ENCODE results near the gene HPSE2.

DNA sequence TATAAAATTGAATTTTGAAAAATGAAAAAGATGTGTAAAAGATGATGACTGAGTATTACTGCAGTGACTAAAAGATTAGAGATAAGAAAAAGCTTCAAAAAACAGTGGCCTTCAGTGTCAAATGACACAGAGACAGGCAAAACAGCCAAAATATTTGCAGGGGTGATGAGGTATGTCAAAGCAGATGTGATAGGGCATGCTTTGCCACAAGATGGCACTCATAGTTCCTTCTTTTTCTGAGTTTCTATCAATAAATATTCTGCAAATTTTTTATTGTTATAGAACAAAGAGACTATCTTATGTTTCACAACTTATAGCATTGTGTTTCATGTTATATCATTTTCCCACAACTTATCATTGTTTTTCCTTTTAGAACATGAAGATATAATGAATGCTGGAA lies 444.8 kb downstream of the HPSE2 start:
- TF ChIP-seq, protein P1, sequence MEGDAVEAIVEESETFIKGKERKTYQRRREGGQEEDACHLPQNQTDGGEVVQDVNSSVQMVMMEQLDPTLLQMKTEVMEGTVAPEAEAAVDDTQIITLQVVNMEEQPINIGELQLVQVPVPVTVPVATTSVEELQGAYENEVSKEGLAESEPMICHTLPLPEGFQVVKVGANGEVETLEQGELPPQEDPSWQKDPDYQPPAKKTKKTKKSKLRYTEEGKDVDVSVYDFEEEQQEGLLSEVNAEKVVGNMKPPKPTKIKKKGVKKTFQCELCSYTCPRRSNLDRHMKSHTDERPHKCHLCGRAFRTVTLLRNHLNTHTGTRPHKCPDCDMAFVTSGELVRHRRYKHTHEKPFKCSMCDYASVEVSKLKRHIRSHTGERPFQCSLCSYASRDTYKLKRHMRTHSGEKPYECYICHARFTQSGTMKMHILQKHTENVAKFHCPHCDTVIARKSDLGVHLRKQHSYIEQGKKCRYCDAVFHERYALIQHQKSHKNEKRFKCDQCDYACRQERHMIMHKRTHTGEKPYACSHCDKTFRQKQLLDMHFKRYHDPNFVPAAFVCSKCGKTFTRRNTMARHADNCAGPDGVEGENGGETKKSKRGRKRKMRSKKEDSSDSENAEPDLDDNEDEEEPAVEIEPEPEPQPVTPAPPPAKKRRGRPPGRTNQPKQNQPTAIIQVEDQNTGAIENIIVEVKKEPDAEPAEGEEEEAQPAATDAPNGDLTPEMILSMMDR (IDR thresholded peaks at IDR 0.05) = peak; percentile 55; the same call in 1 of the 2 replicates
- no peak for TF ChIP-seq TCF7L2 (IDR thresholded peaks at IDR 0.05; ENCODE audit: low read depth, low read length)
